K562 (cell line): ENCODE measurements around the gene MDH2. TPM values are rescaled to one million over a fixed set of nuclear protein-coding genes. Genes with fewer than 3 reads are reported as not detected.

Experiments
- ARID1B ChIP-seq: fragments of 450-650 bp; IDR thresholded peaks from 2 replicates; pipeline ENCODE4 v1.6.1; 2016; ENCODE audit warnings: antibody characterized with exemption, mild to moderate bottlenecking, inconsistent platforms
- DIDO1 ChIP-seq: fragments of 450-650 bp; IDR thresholded peaks from 2 replicates; pipeline ENCODE4 v1.6.1; 2016; ENCODE audit warnings: low read depth, missing biosample characterization, missing genetic modification characterization
- EGR1 ChIP-seq: fragments of 450-650 bp; conservative IDR thresholded peaks from 2 replicates; pipeline ENCODE4 v1.6.1; 2017; ENCODE audit warnings: mild to moderate bottlenecking
- EP300 ChIP-seq: IDR thresholded peaks from 2 replicates; pipeline ENCODE4 v1.6.1; 2012; ENCODE audit warnings: low read length, improper control_type of control experiment
- FOXJ3 ChIP-seq: sonication (generic); formaldehyde crosslinking; IDR thresholded peaks from 2 replicates; pipeline ENCODE4 v1.4.0; 2020; ENCODE audit warnings: mild to moderate bottlenecking, missing genetic modification reagents
- HMG20B ChIP-seq: fragments of 250-450 bp; sonication (Bioruptor Pico); IDR thresholded peaks from 2 replicates; pipeline ENCODE4 v1.5.0; 2021; ENCODE audit warnings: mild to moderate bottlenecking
- ILK ChIP-seq: fragments of 450-650 bp; IDR thresholded peaks from 2 replicates; pipeline ENCODE4 v1.6.1; 2016; ENCODE audit warnings: missing genetic modification characterization, low read depth, mild to moderate bottlenecking, missing compliant biosample characterization, moderate library complexity, borderline replicate concordance
- KLF6 ChIP-seq: fragments of 250-450 bp; sonication (Bioruptor Pico); IDR thresholded peaks from 2 replicates; pipeline ENCODE4 v1.4.0; 2020; ENCODE audit warnings: mild to moderate bottlenecking, moderate library complexity, borderline replicate concordance
- NR1H2 ChIP-seq: sonication (generic); formaldehyde crosslinking; IDR thresholded peaks from 2 replicates; pipeline ENCODE4 v1.4.0; 2020; ENCODE audit warnings: mild to moderate bottlenecking, missing genetic modification reagents
- PHTF2 ChIP-seq: fragments of 250-450 bp; sonication (Bioruptor Pico); IDR thresholded peaks from 2 replicates; pipeline ENCODE4 v1.5.0; 2021; ENCODE audit warnings: mild to moderate bottlenecking
- SPI1 ChIP-seq: IDR thresholded peaks from 2 replicates; pipeline ENCODE4 v1.6.1; 2011; ENCODE audit warnings: low read depth, low read length, control low read depth, borderline replicate concordance
- TAL1 ChIP-seq: fragments of 450-650 bp; IDR thresholded peaks from 2 replicates; pipeline ENCODE4 v1.6.1; 2016; ENCODE audit warnings: mild to moderate bottlenecking
- TEAD1 ChIP-seq, 2 experiments: fragments of 450-650 bp in 1 of 2; sonication (generic) in 1 of 2; formaldehyde crosslinking; IDR thresholded peaks; 2 replicates each; pipeline versions ENCODE4 v1.4.0 to v1.8.0; 2020 to 2022; ENCODE audit warnings: mild to moderate bottlenecking in 2 of 2, missing genetic modification reagents in 1 of 2
- ZNF212 ChIP-seq: fragments of 450-650 bp; formaldehyde crosslinking; IDR thresholded peaks from 2 replicates; pipeline ENCODE4 v1.4.0; 2020; ENCODE audit warnings: mild to moderate bottlenecking
- ZNF766 ChIP-seq: fragments of 200-800 bp; sonication (Bioruptor generic); conservative IDR thresholded peaks from 2 replicates; pipeline ENCODE4 v1.6.1; 2016; ENCODE audit warnings: missing genetic modification characterization, missing compliant biosample characterization
- polyA plus RNA-seq, 8 experiments: library from polyadenylated mRNA; depleted of rRNA in 4 of 8; stranded (reverse) in 5 of 8; unstranded in 3 of 8; fragments of >200 nt; fragmentation: Nextera tagmentation in 2 of 8; fragmentation: Illumina TruSeq in 1 of 8; extraction: Ambion mirVana in 2 of 8; extraction: Trizol in 1 of 8; gene quantifications; 2 replicates each; pipeline versions ENCODE4 v1.2.1 to v1.2.3, GENCODE V29; 2011 to 2014; ENCODE audit warnings: inconsistent platforms in 1 of 8, missing spikeins in 1 of 8
- total RNA-seq, 7 experiments: library from RNA; depleted of rRNA in 6 of 7; stranded (reverse); fragments of >200 nt in 6 of 7; fragmentation: Illumina TruSeq in 2 of 7; extraction: Trizol in 2 of 7; gene quantifications; 2 replicates each; pipeline versions ENCODE4 v1.2.1 to v1.2.3, GENCODE V29; 2011 to 2021; ENCODE audit warnings: low replicate concordance in 1 of 7
- TF ChIP-seq, protein P1 (sequence below): fragments of 450-650 bp; IDR thresholded peaks from 2 replicates; pipeline ENCODE4 v1.6.1; 2016; ENCODE audit warnings: antibody characterized with exemption
- TF ChIP-seq, protein P2 (sequence below): fragments of 250-450 bp; sonication (Bioruptor Pico); IDR thresholded peaks from 2 replicates; pipeline ENCODE4 v1.4.0; 2020; ENCODE audit warnings: mild to moderate bottlenecking, moderate library complexity
- TF ChIP-seq, protein P3 (sequence below): IDR thresholded peaks from 3 replicates; pipeline ENCODE4 v1.6.1; 2011; ENCODE audit warnings: borderline replicate concordance, mild to moderate bottlenecking, moderate library complexity; ENCODE audit not compliant: insufficient read length; ENCODE audit errors: extremely low read depth
- TF ChIP-seq, protein P4 (sequence below): sonication (generic); formaldehyde crosslinking; IDR thresholded peaks from 2 replicates; pipeline ENCODE4 v1.8.0; 2023; ENCODE audit warnings: mild to moderate bottlenecking, missing genetic modification reagents
- TF ChIP-seq, protein P5 (sequence below): sonication (generic); formaldehyde crosslinking; IDR thresholded peaks from 2 replicates; pipeline ENCODE4 v1.8.1; 2023; ENCODE audit warnings: mild to moderate bottlenecking, missing genetic modification reagents

MDH2 gene
- total and polyA plus RNA-seq, 9 of the 15 experiments (the other 6 are each of a cell fraction or from before 2014, with no cell fraction given), result 106 to 701 (median 242) TPM

DNA sequence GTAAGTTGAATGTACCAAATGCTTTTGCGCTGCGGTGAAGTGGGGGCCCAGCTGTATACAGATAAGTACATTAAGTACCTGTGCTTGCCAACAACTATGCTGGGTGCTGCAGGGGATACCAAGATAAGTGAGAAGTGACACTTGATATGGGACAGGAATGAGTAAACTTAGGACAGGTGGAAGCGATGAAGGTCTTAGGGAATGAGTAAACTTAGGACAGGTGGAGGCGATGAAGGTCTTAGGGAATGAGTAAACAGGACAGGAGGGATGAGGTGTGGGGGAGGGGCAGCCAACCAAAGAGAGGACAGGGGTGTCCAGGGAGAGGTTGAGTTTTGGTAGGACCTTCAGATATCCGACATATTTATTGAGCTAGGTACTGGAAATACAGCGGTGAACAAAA is 1.4 kb downstream of the MDH2 start (continued):
- TF ChIP-seq FOXJ3 (no peak), TAL1 (peak; percentile 26; the same call in 1 of the 2 replicates), DIDO1 (tag) (no peak), PHTF2 (CRISPR knock-in tag) (no peak), SPI1 (no peak), TEAD1 (CRISPR knock-in tag; IDR thresholded peaks at IDR 0.05) (no peak), ARID1B (peak; percentile 50), EP300 (no peak), NR1H2 (no peak), EGR1 (no peak), ZNF212 (CRISPR knock-in tag) (no peak), ZNF766 (CRISPR knock-in tag) (no peak), HMG20B (CRISPR knock-in tag) (no peak), ILK (tag) (no peak), KLF6 (CRISPR knock-in tag) (no peak)
- TF ChIP-seq, protein P1, sequence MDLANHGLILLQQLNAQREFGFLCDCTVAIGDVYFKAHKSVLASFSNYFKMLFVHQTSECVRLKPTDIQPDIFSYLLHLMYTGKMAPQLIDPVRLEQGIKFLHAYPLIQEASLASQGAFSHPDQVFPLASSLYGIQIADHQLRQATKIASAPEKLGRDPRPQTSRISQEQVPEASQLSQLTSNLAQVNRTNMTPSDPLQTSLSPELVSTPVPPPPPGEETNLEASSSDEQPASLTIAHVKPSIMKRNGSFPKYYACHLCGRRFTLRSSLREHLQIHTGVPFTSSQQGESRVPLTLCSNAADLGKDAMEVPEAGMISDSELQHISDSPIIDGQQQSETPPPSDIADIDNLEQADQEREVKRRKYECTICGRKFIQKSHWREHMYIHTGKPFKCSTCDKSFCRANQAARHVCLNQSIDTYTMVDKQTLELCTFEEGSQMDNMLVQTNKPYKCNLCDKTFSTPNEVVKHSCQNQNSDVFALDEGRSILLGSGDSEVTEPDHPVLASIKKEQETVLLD, result no peak
- TF ChIP-seq, protein P2, sequence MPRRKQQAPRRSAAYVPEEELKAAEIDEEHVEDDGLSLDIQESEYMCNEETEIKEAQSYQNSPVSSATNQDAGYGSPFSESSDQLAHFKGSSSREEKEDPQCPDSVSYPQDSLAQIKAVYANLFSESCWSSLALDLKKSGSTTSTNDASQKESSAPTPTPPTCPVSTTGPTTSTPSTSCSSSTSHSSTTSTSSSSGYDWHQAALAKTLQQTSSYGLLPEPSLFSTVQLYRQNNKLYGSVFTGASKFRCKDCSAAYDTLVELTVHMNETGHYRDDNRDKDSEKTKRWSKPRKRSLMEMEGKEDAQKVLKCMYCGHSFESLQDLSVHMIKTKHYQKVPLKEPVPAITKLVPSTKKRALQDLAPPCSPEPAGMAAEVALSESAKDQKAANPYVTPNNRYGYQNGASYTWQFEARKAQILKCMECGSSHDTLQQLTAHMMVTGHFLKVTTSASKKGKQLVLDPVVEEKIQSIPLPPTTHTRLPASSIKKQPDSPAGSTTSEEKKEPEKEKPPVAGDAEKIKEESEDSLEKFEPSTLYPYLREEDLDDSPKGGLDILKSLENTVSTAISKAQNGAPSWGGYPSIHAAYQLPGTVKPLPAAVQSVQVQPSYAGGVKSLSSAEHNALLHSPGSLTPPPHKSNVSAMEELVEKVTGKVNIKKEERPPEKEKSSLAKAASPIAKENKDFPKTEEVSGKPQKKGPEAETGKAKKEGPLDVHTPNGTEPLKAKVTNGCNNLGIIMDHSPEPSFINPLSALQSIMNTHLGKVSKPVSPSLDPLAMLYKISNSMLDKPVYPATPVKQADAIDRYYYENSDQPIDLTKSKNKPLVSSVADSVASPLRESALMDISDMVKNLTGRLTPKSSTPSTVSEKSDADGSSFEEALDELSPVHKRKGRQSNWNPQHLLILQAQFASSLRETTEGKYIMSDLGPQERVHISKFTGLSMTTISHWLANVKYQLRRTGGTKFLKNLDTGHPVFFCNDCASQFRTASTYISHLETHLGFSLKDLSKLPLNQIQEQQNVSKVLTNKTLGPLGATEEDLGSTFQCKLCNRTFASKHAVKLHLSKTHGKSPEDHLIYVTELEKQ (CRISPR knock-in tag), result no peak
- TF ChIP-seq, protein P3, sequence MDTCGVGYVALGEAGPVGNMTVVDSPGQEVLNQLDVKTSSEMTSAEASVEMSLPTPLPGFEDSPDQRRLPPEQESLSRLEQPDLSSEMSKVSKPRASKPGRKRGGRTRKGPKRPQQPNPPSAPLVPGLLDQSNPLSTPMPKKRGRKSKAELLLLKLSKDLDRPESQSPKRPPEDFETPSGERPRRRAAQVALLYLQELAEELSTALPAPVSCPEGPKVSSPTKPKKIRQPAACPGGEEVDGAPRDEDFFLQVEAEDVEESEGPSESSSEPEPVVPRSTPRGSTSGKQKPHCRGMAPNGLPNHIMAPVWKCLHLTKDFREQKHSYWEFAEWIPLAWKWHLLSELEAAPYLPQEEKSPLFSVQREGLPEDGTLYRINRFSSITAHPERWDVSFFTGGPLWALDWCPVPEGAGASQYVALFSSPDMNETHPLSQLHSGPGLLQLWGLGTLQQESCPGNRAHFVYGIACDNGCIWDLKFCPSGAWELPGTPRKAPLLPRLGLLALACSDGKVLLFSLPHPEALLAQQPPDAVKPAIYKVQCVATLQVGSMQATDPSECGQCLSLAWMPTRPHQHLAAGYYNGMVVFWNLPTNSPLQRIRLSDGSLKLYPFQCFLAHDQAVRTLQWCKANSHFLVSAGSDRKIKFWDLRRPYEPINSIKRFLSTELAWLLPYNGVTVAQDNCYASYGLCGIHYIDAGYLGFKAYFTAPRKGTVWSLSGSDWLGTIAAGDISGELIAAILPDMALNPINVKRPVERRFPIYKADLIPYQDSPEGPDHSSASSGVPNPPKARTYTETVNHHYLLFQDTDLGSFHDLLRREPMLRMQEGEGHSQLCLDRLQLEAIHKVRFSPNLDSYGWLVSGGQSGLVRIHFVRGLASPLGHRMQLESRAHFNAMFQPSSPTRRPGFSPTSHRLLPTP, result no peak
- TF ChIP-seq, protein P4, sequence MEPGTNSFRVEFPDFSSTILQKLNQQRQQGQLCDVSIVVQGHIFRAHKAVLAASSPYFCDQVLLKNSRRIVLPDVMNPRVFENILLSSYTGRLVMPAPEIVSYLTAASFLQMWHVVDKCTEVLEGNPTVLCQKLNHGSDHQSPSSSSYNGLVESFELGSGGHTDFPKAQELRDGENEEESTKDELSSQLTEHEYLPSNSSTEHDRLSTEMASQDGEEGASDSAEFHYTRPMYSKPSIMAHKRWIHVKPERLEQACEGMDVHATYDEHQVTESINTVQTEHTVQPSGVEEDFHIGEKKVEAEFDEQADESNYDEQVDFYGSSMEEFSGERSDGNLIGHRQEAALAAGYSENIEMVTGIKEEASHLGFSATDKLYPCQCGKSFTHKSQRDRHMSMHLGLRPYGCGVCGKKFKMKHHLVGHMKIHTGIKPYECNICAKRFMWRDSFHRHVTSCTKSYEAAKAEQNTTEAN (CRISPR knock-in tag), result no peak
- TF ChIP-seq, protein P5, sequence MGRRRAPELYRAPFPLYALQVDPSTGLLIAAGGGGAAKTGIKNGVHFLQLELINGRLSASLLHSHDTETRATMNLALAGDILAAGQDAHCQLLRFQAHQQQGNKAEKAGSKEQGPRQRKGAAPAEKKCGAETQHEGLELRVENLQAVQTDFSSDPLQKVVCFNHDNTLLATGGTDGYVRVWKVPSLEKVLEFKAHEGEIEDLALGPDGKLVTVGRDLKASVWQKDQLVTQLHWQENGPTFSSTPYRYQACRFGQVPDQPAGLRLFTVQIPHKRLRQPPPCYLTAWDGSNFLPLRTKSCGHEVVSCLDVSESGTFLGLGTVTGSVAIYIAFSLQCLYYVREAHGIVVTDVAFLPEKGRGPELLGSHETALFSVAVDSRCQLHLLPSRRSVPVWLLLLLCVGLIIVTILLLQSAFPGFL, result no peak
